CD4-positive, alpha-beta memory T cell (primary cell): Measurements from ENCODE around the gene GRP. TPM values are rescaled to one million over a fixed set of nuclear protein-coding genes. Genes with fewer than 3 reads are reported as not detected.
A peak's percentile ranks its signal among the peaks of the same experiment; 100 is the strongest.

Experiments used
- CTCF ChIA-PET: fragments of 350-600 bp; sonication (Branson Sonifier 250); formaldehyde crosslinking; loops from one replicate; lab custom pipeline; 2021; ENCODE audit warnings: inconsistent platforms; ENCODE audit not compliant: partially characterized antibody; lab: Charles Lee
- POLR2A ChIA-PET: fragments of 350-600 bp; sonication (Branson Sonifier 250); formaldehyde crosslinking; loops from one replicate; lab custom pipeline; 2021; ENCODE audit not compliant: partially characterized antibody; lab: Charles Lee
- DNase-seq, 5 donors: peaks; one replicate each; pipeline versions ENCODE4 v3.0.0 to v3.0.0-alpha.2; 2020 to 2022; ENCODE audit warnings: mixed read lengths in 1 of 5
- H3K27ac ChIP-seq: one replicate; pipeline ENCODE4 v1.7.0; 2013; ENCODE audit warnings: low read depth, low read length
- H3K27me3 ChIP-seq: 2 replicates; pipeline ENCODE4 v1.7.0; 2013; ENCODE audit warnings: mild to moderate bottlenecking, low read length, moderate library complexity; ENCODE audit not compliant: insufficient read depth
- H3K36me3 ChIP-seq: 2 replicates; pipeline ENCODE4 v1.7.0; 2013; ENCODE audit warnings: mild to moderate bottlenecking, low read length, moderate library complexity; ENCODE audit not compliant: insufficient read depth
- H3K4me1 ChIP-seq: 2 replicates; pipeline ENCODE4 v1.7.0; 2013; ENCODE audit warnings: mild to moderate bottlenecking, low read length, moderate library complexity; ENCODE audit not compliant: insufficient read depth
- H3K4me3 ChIP-seq, 2 donors: one replicate each; pipeline ENCODE4 v1.7.0; 2013; ENCODE audit warnings: low read length in 2 of 2, mild to moderate bottlenecking in 1 of 2
- H3K9me3 ChIP-seq, 2 donors: one replicate each; pipeline ENCODE4 v1.7.0; 2013; ENCODE audit warnings: low read length in 2 of 2, control low read depth in 1 of 2; ENCODE audit not compliant: control insufficient read depth in 1 of 2
- H3K27ac Mint-ChIP-seq, 7 donors: one replicate each; pipeline ENCODE4 v1.8.0; 2020 to 2021; ENCODE audit warnings: mixed read lengths in 7 of 7, mild to moderate bottlenecking in 6 of 7, inconsistent platforms in 3 of 7, moderate library complexity in 3 of 7
- H3K27me3 Mint-ChIP-seq, 2 donors: one replicate each; pipeline ENCODE4 v1.8.0; 2020 to 2021; ENCODE audit warnings: mixed read lengths in 2 of 2
- H3K36me3 Mint-ChIP-seq, 2 donors: one replicate each; pipeline ENCODE4 v1.8.0; 2020 to 2021; ENCODE audit warnings: mixed read lengths in 2 of 2, inconsistent platforms in 1 of 2, mild to moderate bottlenecking in 1 of 2
- H3K4me1 Mint-ChIP-seq, 4 donors: one replicate each; pipeline ENCODE4 v1.8.0; 2020 to 2021; ENCODE audit warnings: mixed read lengths in 4 of 4, mild to moderate bottlenecking in 1 of 4
- H3K4me3 Mint-ChIP-seq, 8 donors: one replicate each; pipeline ENCODE4 v1.8.0; 2020 to 2021; ENCODE audit warnings: mixed read lengths in 8 of 8, mild to moderate bottlenecking in 7 of 8, moderate library complexity in 6 of 8, inconsistent platforms in 3 of 8
- H3K9me3 Mint-ChIP-seq, 8 donors: one replicate each; pipeline ENCODE4 v1.8.0; 2020 to 2021; ENCODE audit warnings: mixed read lengths in 8 of 8, mild to moderate bottlenecking in 5 of 8, inconsistent platforms in 3 of 8, moderate library complexity in 1 of 8
- intact Hi-C: fragments of 100-400 bp; cut with micrococcal nuclease; formaldehyde crosslinking; loops from one replicate; pipeline ENCODE4 v1.15.1; 2023
- polyA plus RNA-seq, 2 donors: library from polyadenylated mRNA; unstranded; fragments of 300-500 nt; fragmentation: Illumina TruSeq; gene quantifications; one replicate each; pipeline ENCODE4 v1.2.3, GENCODE V29; 2021
- total RNA-seq, 2 experiments: library from RNA; stranded (reverse); gene quantifications; one replicate each; pipeline ENCODE4 v1.2.3, GENCODE V29; 2021

The GRP gene
- total and polyA plus RNA-seq, 4 experiments from 2014 or later: not detected

DNA sequence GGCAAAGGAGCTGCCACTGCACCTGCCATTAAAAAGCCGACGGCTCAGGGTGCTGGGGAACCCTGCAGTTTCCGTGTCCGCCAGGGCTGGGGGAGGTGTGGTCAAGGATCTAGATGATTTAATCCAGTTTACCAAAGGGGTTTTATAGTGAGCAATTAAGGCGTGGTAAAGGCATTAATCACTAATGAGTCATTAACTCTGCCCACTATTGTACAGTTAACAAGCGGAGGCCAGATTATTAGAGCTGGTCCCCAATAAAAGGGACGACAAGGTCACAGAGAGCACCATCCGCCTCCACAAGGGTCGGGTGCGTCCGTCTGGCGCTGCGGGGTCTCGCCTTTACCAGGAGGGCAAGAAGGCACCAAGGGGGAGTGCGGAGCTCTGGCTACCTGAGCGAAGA is 43.7 kb downstream of the GRP start:
- H3K9me3 ChIP-seq: no peaks in the 10 kb centered on the region
- no peaks in the 10 kb centered on the region for H3K36me3 ChIP-seq
- Mint-ChIP-seq H3K27ac (no peak overlapping the region), H3K4me3 (peak overlapping the region in 5 of 8 donors; percentile 6 to 74 (median 65)), H3K4me1 (peaks cover 5 to 40% (median 22%) of the 10 kb centered on the region in 4 donors), H3K36me3 (no peaks in the 10 kb centered on the region), H3K27me3 (peaks cover 54 to 58% of the 10 kb centered on the region in 2 donors), H3K9me3 (peaks cover 0 to 11% (median 2%) of the 10 kb centered on the region in 8 donors)
- DNase-seq: no peak
- peaks cover 15% of the 10 kb centered on the region for H3K4me1 ChIP-seq
- intact Hi-C loops: no loop called here
- no peak overlapping the region for H3K4me3 ChIP-seq
- H3K27me3 ChIP-seq: peaks cover 28% of the 10 kb centered on the region
- no peak overlapping the region for H3K27ac ChIP-seq
- POLR2A ChIA-PET: no interaction called here
- CTCF ChIA-PET: no interaction called here

DNA sequence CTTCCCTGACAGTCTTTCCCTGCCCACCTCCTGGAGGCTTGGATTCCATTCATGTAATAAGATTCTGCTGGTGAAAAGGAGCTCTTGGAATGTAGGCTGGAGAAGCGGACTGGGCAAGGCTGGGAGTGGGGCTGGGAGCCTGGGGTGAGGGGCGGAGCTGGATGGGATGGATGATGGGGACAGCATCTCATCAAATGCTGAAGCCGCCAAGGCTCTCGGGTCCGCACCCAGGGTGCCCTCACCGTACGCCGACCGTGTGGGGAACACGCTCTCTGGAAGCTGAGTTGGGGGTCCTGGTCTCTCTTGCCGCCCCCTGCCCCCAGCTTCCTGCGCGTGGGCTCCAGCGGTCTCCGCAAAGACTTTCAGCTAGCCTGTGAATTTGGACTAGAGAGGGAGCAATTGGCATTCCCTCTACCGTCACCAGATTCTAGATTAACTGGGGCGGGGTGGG is 44.2 kb downstream of the GRP start:
- Histone ChIP-seq H3K4me1 (peaks cover 17% of the 10 kb centered on the region), H3K27me3 (peaks cover 30% of the 10 kb centered on the region), H3K27ac (no peak overlapping the region), H3K9me3 (no peaks in the 10 kb centered on the region), H3K4me3 (no peak overlapping the region), H3K36me3 (no peaks in the 10 kb centered on the region)
- no peak overlapping the region for H3K27ac Mint-ChIP-seq
- no peak for DNase-seq
- H3K4me1 Mint-ChIP-seq: peaks cover 5 to 41% (median 23%) of the 10 kb centered on the region in 4 donors
- ChIA-PET POLR2A (no interaction called here), CTCF (no interaction called here)
- intact Hi-C loops: no loop called here
- no peaks in the 10 kb centered on the region for H3K36me3 Mint-ChIP-seq
- peaks cover 0 to 11% (median 2%) of the 10 kb centered on the region in 8 donors for H3K9me3 Mint-ChIP-seq
- H3K27me3 Mint-ChIP-seq: peaks cover 52 to 56% of the 10 kb centered on the region in 2 donors
- no peak overlapping the region for H3K4me3 Mint-ChIP-seq

DNA sequence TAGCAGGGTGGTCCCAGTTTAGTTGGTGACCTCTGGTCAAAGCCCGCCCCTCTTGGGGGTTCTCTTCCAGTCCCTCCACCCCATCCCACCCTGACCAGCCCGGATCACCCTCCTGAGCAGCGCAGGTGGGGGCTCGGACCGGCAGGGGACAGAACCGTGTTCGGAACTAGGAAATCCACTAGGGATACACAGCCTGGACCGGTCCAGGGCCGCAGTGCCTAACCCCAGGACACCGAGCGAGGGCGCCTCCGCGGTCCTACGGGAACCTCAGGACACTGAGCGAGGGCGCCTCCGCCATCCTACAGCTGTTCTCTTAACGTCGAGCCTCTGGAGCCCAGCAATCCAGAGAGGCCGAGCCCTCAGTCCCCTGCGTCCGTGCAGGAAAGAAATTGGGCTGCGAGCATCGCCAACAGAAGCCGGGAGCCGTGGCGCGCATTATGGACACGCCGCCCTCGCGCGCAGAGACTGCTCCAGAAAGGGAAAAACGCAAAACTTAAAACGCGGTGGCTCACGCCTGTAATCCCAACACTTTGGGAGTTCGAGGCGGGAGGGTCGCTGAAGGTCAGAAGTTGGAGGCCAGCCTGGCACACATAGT is 44.8 kb downstream of the GRP start:
- H3K4me1 Mint-ChIP-seq: peaks cover 9 to 45% (median 26%) of the 10 kb centered on the region in 4 donors
- H3K27me3 Mint-ChIP-seq: peaks cover 48 to 54% of the 10 kb centered on the region in 2 donors
- Histone ChIP-seq H3K4me1 (peaks cover 23% of the 10 kb centered on the region), H3K27ac (no peak overlapping the region), H3K27me3 (peaks cover 34% of the 10 kb centered on the region), H3K36me3 (no peaks in the 10 kb centered on the region), H3K9me3 (no peaks in the 10 kb centered on the region), H3K4me3 (no peak overlapping the region)
- ChIA-PET CTCF (no interaction called here), POLR2A (no interaction called here)
- peak overlapping the region in 1 of 7 donors; percentile 22 for H3K27ac Mint-ChIP-seq
- peaks cover 0 to 11% (median 2%) of the 10 kb centered on the region in 8 donors for H3K9me3 Mint-ChIP-seq
- intact Hi-C loops: no loop called here
- peaks cover 0 to 2% of the 10 kb centered on the region in 2 donors for H3K36me3 Mint-ChIP-seq
- DNase-seq: no peak
- peak overlapping the region in 5 of 8 donors; percentile 1 to 68 (median 49) for H3K4me3 Mint-ChIP-seq

DNA sequence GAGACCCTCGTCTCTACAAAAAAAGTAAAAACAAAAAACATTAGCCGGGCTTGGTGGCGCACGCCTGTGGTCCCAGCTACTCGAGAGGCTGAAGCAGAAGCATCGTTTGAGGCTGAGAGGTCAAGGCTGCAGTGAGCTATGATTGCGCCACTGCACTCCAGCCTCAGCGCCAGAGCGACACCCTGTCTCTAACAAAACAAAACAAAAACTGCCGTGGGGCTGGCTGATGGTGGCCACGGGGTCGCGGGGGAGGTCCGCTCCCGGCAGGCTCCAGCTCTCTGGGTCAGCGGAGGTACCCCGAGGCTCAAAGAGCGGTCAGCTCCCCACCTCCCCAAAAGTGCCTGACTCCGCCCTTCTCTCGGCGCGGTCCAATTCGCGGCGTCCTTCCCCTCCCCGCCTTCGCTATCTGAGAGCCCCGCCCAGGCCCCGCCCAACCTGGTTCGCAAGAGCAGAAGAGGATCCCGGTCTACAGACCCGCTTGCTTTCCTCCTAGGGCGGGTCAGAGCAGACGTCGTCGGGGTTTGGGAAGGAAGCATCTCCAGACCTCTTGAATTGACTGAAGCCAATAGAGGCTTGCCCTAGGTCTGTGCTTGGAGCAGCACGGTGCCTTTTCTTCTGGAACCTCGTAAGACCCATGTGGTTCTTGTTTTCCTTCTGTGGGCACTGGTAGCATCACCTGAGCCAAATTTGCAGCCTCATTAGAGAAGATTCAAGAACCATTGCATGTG is 45.5 kb downstream of the GRP start:
- Mint-ChIP-seq H3K4me1 (peaks cover 10 to 50% (median 30%) of the 10 kb centered on the region in 4 donors), H3K27me3 (peaks cover 48 to 58% of the 10 kb centered on the region in 2 donors), H3K9me3 (peaks cover 0 to 11% (median 2%) of the 10 kb centered on the region in 8 donors), H3K4me3 (peak overlapping the region; percentile 1 to 70 (median 50)), H3K36me3 (peaks cover 0 to 3% of the 10 kb centered on the region in 2 donors), H3K27ac (no peak overlapping the region)
- Histone ChIP-seq H3K27me3 (peaks cover 40% of the 10 kb centered on the region), H3K36me3 (no peaks in the 10 kb centered on the region), H3K4me1 (peaks cover 24% of the 10 kb centered on the region), H3K9me3 (no peaks in the 10 kb centered on the region), H3K4me3 (no peak overlapping the region), H3K27ac (no peak overlapping the region)
- intact Hi-C loops: no loop called here
- CTCF ChIA-PET: no interaction called here
- POLR2A ChIA-PET: no interaction called here
- DNase-seq: no peak

DNA sequence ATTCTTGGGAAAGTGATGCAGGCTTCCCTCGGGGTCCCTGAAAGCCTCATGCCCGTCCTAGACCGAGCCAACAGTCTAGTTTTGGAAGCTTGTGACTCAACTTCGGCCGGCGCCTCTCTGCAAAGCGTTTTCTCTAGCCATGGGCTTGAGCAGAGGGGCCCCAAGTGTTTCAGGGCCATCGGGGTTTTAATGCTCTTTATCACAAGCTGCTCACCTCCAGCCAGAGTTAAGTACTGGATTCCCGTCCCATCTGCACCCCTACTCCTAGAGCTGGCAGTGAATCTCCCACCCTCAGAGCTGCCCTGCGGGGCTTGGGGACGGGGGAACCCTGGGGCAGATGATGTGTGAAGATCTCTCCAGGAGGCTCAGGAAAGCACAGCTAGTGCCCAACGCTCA is 46.0 kb downstream of the GRP start:
- Mint-ChIP-seq H3K36me3 (peaks cover 0 to 3% of the 10 kb centered on the region in 2 donors), H3K9me3 (peaks cover 0 to 11% (median 2%) of the 10 kb centered on the region in 8 donors), H3K27ac (no peak overlapping the region), H3K4me1 (peaks cover 10 to 56% (median 30%) of the 10 kb centered on the region in 4 donors), H3K27me3 (peaks cover 49 to 60% of the 10 kb centered on the region in 2 donors), H3K4me3 (peak overlapping the region in 5 of 8 donors; percentile 1 to 68 (median 52))
- Histone ChIP-seq H3K36me3 (no peaks in the 10 kb centered on the region), H3K27me3 (peaks cover 46% of the 10 kb centered on the region), H3K4me3 (no peak overlapping the region), H3K4me1 (peaks cover 24% of the 10 kb centered on the region), H3K27ac (no peak overlapping the region), H3K9me3 (no peaks in the 10 kb centered on the region)
- intact Hi-C loops: no loop called here
- ChIA-PET CTCF (no interaction called here), POLR2A (no interaction called here)
- no peak for DNase-seq

DNA sequence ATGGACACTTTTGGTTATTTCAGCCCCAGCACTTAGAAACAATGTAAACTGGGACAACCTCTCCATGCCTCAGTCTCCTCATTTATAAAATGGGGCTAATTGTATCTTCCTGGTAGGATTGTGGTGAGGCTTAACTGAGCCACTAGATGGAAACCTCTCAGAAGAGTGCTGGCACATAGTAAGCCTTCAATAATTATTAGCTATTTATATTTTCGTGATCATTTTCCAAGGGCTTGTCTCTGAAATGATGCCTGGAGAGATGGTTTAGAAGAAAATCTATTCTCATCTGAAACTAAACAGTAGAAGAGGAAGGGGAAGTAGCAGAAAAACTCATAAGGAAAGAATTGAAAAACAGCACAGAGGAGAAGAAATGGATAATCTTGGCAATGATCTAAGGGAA is 46.5 kb downstream of the GRP start:
- Mint-ChIP-seq H3K36me3 (peaks cover 0 to 3% of the 10 kb centered on the region in 2 donors), H3K4me3 (peak overlapping the region in 5 of 8 donors; percentile 1 to 68 (median 47)), H3K27ac (no peak overlapping the region), H3K4me1 (peaks cover 10 to 60% (median 30%) of the 10 kb centered on the region in 4 donors), H3K27me3 (peaks cover 52 to 62% of the 10 kb centered on the region in 2 donors), H3K9me3 (peaks cover 0 to 11% (median 2%) of the 10 kb centered on the region in 8 donors)
- DNase-seq: no peak
- no peak overlapping the region for H3K27ac ChIP-seq
- intact Hi-C loops: no loop called here
- POLR2A ChIA-PET: no interaction called here
- peaks cover 47% of the 10 kb centered on the region for H3K27me3 ChIP-seq
- no peak overlapping the region for H3K4me3 ChIP-seq
- peaks cover 24% of the 10 kb centered on the region for H3K4me1 ChIP-seq
- H3K9me3 ChIP-seq: no peaks in the 10 kb centered on the region
- CTCF ChIA-PET: no interaction called here
- H3K36me3 ChIP-seq: no peaks in the 10 kb centered on the region

DNA sequence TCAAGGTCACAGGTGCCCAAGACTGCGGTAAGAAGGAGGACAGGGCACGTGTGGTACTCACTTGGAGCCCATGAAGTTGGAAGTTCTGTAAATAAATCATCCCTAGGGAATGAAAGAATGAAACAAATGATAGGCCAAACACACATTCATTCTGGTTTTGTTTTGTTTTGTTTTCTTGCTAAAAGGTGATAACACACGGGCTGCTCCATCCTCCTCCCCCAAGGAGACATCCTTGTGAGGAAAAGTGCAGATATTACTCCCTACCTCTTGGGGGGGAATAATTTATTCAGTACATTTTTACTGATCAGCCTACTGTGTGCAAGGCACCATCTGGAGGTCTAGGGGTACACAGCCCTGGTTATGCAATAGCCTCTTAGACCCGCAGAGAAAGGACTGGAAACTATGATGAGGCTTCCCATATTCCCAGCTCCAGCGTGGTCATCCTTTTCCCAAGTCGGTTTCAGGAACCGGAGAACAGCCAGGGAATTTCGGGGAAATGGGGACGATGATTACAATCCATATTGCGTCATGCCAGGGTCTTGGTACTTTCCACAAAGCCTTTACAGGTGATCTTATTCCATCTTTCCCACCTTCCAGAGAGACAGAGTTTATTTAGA is 47.0 kb downstream of the GRP start:
- Mint-ChIP-seq H3K9me3 (peaks cover 0 to 9% (median 2%) of the 10 kb centered on the region in 8 donors), H3K36me3 (peaks cover 0 to 3% of the 10 kb centered on the region in 2 donors), H3K4me3 (peak overlapping the region in 6 of 8 donors; percentile 17 to 53 (median 43)), H3K27me3 (peaks cover 56 to 61% of the 10 kb centered on the region in 2 donors), H3K4me1 (peaks cover 12 to 66% (median 31%) of the 10 kb centered on the region in 4 donors), H3K27ac (no peak overlapping the region)
- no peak for DNase-seq
- H3K9me3 ChIP-seq: no peaks in the 10 kb centered on the region
- peaks cover 27% of the 10 kb centered on the region for H3K4me1 ChIP-seq
- peaks cover 49% of the 10 kb centered on the region for H3K27me3 ChIP-seq
- no peak overlapping the region for H3K27ac ChIP-seq
- CTCF ChIA-PET: no interaction called here
- POLR2A ChIA-PET: no interaction called here
- H3K4me3 ChIP-seq: no peak overlapping the region
- intact Hi-C loops: no loop called here
- no peaks in the 10 kb centered on the region for H3K36me3 ChIP-seq
